Erythroblast (primary cell): ENCODE measurements around the gene ALKBH3.

Source experiments
- GATA1 ChIP-seq: IDR thresholded peaks from 2 replicates; pipeline ENCODE4 v1.6.1; 2011; ENCODE audit warnings: low read depth, mild to moderate bottlenecking, control low read depth, low read length, moderate library complexity
- POLR2A ChIP-seq: IDR thresholded peaks from 2 replicates; pipeline ENCODE4 v1.6.1; 2011; ENCODE audit warnings: mild to moderate bottlenecking, low read length

DNA sequence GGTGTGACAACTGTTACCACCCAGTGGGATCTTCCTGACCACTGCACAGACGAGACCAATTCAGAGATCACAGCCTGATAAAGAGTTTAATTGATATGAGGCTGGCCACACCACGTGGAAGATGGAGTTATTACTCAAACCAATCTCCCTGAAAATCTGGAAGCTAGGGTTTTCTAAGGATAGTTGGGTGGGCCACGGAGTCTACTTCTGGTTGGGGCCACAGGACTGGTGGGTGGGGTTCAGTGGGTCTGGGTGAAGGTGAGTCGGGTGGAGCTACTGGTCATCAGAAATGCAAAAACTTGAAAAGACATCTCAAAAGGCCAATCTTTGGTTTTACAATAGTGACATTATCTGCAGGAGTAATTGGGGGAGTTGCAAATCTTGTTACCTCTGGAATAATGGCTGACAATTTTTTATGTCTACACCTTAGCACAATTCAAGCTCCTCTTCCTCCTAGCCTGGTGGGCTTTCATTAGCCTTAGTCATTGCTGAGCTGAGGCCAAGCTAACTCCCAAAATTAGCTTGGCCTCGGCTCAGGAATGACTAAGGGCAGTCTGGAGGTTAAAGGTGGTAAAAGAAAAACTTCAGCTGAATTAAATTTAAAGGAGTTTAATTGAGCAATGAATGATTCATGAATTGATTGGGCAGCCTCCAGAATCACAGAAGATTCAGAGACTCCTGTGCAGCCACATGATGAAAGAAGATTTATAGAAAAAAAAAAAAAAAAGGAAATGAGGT, 74.9 kb downstream of the ALKBH3 start:
- no peak for TF ChIP-seq POLR2A
- TF ChIP-seq GATA1: no peak
